GM12865 (cell line): ENCODE measurements around the gene SAPCD1.

Experiments used
- DNase-seq: peaks from one replicate; pipeline ENCODE4 v3.0.0; 2010; ENCODE audit warnings: low read depth
- H3K4me3 ChIP-seq: 2 replicates; pipeline ENCODE4 v1.5.1; 2011; ENCODE audit warnings: mild to moderate bottlenecking, low read depth, low read length, control low read depth
- CTCF ChIP-seq: IDR thresholded peaks from 2 replicates; pipeline ENCODE4 v1.5.1; 2011; ENCODE audit warnings: low read length, control low read depth, low read depth, inconsistent platforms; ENCODE audit not compliant: insufficient read depth; ENCODE audit errors: missing control alignments

Gene SAPCD1

GRCh38 chr6:31752739-31753319 lies 9.6 kb upstream of the SAPCD1 start:
- DNase-seq, result no peak
- no peak for TF ChIP-seq CTCF
- H3K4me3 ChIP-seq, result no peak overlapping the region

DNA sequence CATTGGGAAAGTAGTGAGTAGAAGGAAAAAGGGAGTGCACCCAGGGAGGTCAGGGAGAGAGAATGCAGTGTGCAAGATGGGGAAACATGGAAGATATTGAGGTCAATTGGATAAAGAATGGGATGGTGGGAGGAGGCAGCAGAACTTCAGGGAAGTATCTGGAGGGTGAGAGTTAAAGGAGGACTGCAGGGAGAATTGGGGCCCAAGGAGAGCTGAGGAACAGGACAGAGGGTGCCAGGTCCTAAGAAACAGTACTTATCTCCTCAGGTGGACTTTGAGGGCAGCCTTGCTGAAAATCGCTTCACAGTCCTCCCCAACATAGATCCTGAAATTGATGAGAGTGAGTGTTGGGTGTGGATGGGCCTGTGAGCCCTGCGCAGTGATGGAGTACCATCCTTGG lies 4.2 kb upstream of the SAPCD1 start:
- H3K4me3 ChIP-seq, result no peak overlapping the region
- no peak for DNase-seq
- TF ChIP-seq CTCF, result no peak

GRCh38 chr6:31760790-31761189 lies 1.7 kb upstream of the SAPCD1 start:
- no peak overlapping the region for H3K4me3 ChIP-seq
- no peak for DNase-seq
- no peak for TF ChIP-seq CTCF

DNA sequence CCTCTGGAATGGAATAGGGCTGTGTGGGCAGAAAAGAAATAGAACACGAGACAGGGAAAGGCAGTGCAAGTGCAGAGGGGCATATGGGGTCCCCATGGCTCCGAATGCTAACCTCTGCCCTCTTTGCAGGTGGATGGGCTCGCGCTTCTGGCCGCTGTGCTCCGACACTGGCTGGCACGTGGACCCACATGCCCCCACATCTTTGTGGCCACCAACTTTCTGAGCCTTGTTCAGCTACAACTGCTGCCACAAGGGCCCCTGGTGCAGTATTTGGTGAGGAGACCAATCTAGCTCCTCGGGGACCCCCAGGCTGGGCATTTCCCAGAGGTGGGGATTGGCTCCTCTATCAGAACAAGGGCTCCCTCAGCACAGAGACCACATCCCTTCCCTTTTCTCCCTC lies 1.1 kb upstream of the SAPCD1 start:
- no peak for DNase-seq
- no peak overlapping the region for H3K4me3 ChIP-seq
- no peak for TF ChIP-seq CTCF

- H3K4me3 ChIP-seq, result no peak overlapping the region
- no peak for DNase-seq
- TF ChIP-seq CTCF, result no peak
These were observed 592 bp downstream of the SAPCD1 start for GRCh38 chr6:31762878-31763618.

DNA sequence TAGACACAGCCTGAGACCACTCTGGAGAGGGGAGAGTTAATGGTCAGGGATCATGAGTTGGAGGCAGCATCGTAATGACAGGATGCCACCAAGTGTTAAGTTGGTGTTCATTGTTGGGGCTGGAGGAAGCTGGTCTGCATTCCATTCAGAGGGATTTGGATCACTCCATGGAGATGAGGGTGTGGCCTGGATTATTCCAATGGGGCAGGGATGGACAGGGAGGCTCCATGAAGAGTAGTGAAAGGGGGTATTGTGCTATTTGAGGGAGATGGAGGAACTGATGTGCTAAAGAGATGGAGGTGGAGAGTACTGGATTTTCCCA lies 1.1 kb downstream of the SAPCD1 start:
- DNase-seq, result no peak
- no peak overlapping the region for H3K4me3 ChIP-seq
- TF ChIP-seq CTCF, result no peak

DNA sequence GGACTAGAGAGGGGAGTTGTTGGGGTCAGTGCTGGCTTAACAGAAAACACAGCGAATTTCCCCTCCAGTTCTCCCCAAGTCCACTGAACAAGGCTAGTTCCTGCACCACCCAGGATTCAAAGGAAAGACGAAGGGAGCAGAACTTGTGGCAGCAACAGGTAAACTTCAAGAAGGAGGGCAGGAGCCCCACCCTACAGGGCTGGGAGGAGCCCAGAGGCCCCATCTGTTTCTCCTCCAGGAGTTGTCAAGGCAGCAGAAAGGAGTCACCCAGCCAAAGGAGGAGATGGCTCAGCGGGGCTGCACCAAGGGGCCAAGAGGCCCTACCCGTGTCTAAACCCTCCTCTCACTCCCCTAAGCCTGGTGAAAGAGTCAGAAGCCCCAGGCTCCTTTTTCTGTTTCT lies 1.7 kb downstream of the SAPCD1 start:
- no peak for TF ChIP-seq CTCF
- no peak overlapping the region for H3K4me3 ChIP-seq
- no peak for DNase-seq
